Activated B cell treated with CpG ODN at 0.5 μM for 24 hours (primary cell): Measurements from ENCODE around the gene EPB41L3. TPM values are rescaled to one million over a fixed set of nuclear protein-coding genes. Genes with fewer than 3 reads are reported as not detected.

Experiments
- ATAC-seq: fragments of 200-7000 bp; cut with Tn5 transposase; one replicate; pipeline ENCODE4 v1.10.0; 2021; ENCODE audit warnings: low read depth, mild to moderate bottlenecking, moderate library complexity
- CTCF ChIA-PET: fragments of 350-600 bp; sonication (Branson Sonifier 250); formaldehyde crosslinking; loops from one replicate; lab custom pipeline; 2021; ENCODE audit warnings: antibody characterized with exemption; lab: Charles Lee
- POLR2A ChIA-PET: fragments of 350-600 bp; sonication (Branson Sonifier 250); formaldehyde crosslinking; loops from one replicate; lab custom pipeline; 2021; ENCODE audit warnings: antibody characterized with exemption; lab: Charles Lee
- DNase-seq: peaks from one replicate; pipeline ENCODE4 v3.0.0; 2022
- H3K27ac Mint-ChIP-seq: one replicate; pipeline ENCODE4 v1.8.0; 2020; ENCODE audit warnings: mixed read lengths
- H3K27me3 Mint-ChIP-seq: one replicate; pipeline ENCODE4 v1.8.0; 2021; ENCODE audit warnings: mixed read lengths
- H3K36me3 Mint-ChIP-seq: one replicate; pipeline ENCODE4 v1.8.0; 2021; ENCODE audit warnings: low read depth, mixed read lengths
- H3K4me1 Mint-ChIP-seq: one replicate; pipeline ENCODE4 v1.8.0; 2021; ENCODE audit warnings: mixed read lengths
- H3K4me3 Mint-ChIP-seq: one replicate; pipeline ENCODE4 v1.8.0; 2020; ENCODE audit warnings: mild to moderate bottlenecking, mixed read lengths
- H3K9me3 Mint-ChIP-seq: one replicate; pipeline ENCODE4 v1.8.0; 2020; ENCODE audit warnings: mixed read lengths
- CTCF ChIP-seq: fragments of 200-600 bp; IDR thresholded peaks from one replicate; pipeline ENCODE4 v1.8.0; 2022; ENCODE audit warnings: antibody characterized with exemption, mild to moderate bottlenecking
- intact Hi-C: fragments of 100-400 bp; cut with micrococcal nuclease; formaldehyde crosslinking; loops from one replicate; pipeline ENCODE4 v1.15.1; 2024
- total RNA-seq: library from RNA; stranded (reverse); gene quantifications from 2 replicates; pipeline ENCODE4 v1.2.3, GENCODE V29; 2022

The EPB41L3 gene
- total RNA-seq, 1 donor from 2014 or later: 0.73 TPM

GRCh38 chr18:5449858-5450509 is 93.8 kb downstream of the EPB41L3 start:
- H3K4me1 Mint-ChIP-seq: peaks cover 6% of the 10 kb centered on the region
- no peak overlapping the region for H3K27ac Mint-ChIP-seq
- H3K4me3 Mint-ChIP-seq: no peak overlapping the region
- peaks cover 2% of the 10 kb centered on the region for H3K27me3 Mint-ChIP-seq
- intact Hi-C loops: no loop called here
- ATAC-seq (no peak), DNase-seq (no peak)
- H3K9me3 Mint-ChIP-seq: no peaks in the 10 kb centered on the region
- TF ChIP-seq CTCF: no peak
- ChIA-PET CTCF (no interaction called here), POLR2A (no interaction called here)
- H3K36me3 Mint-ChIP-seq: no peaks in the 10 kb centered on the region

GRCh38 chr18:5447442-5447841 is 96.4 kb downstream of the EPB41L3 start:
- DNase-seq: no peak
- peaks cover 13% of the 10 kb centered on the region for H3K4me1 Mint-ChIP-seq
- TF ChIP-seq CTCF: no peak
- H3K27me3 Mint-ChIP-seq: peaks cover 2% of the 10 kb centered on the region
- POLR2A ChIA-PET: no interaction called here
- no peak overlapping the region for H3K27ac Mint-ChIP-seq
- no peak overlapping the region for H3K4me3 Mint-ChIP-seq
- CTCF ChIA-PET: no interaction called here
- no peaks in the 10 kb centered on the region for H3K9me3 Mint-ChIP-seq
- H3K36me3 Mint-ChIP-seq: no peaks in the 10 kb centered on the region
- ATAC-seq: no peak
- intact Hi-C loops: no loop called here

- Mint-ChIP-seq H3K27ac (no peak overlapping the region), H3K4me1 (peaks cover 17% of the 10 kb centered on the region), H3K36me3 (no peaks in the 10 kb centered on the region), H3K4me3 (no peak overlapping the region), H3K27me3 (peaks cover 2% of the 10 kb centered on the region), H3K9me3 (no peaks in the 10 kb centered on the region)
- DNase-seq (no peak), ATAC-seq (no peak)
- TF ChIP-seq CTCF: no peak
- CTCF ChIA-PET: no interaction called here
- intact Hi-C loops: no loop called here
- POLR2A ChIA-PET: no interaction called here
Observed at GRCh38 chr18:5444847-5445246, 99.0 kb downstream of the EPB41L3 start.

GRCh38 chr18:5444269-5444668 is 99.5 kb downstream of the EPB41L3 start:
- Mint-ChIP-seq H3K4me1 (peaks cover 17% of the 10 kb centered on the region), H3K9me3 (no peaks in the 10 kb centered on the region), H3K27me3 (peaks cover 2% of the 10 kb centered on the region), H3K36me3 (no peaks in the 10 kb centered on the region), H3K27ac (no peak overlapping the region), H3K4me3 (no peak overlapping the region)
- DNase-seq: no peak
- ChIA-PET CTCF (no interaction called here), POLR2A (no interaction called here)
- intact Hi-C loops: no loop called here
- no peak for ATAC-seq
- TF ChIP-seq CTCF: no peak

GRCh38 chr18:5439986-5440696 is 103.7 kb downstream of the EPB41L3 start:
- intact Hi-C loops: loop anchor here (2.0 kb wide), 1 partner anchor 201 kb away; no protein-coding TSS in a partner anchor
- no peak overlapping the region for H3K4me3 Mint-ChIP-seq
- no peaks in the 10 kb centered on the region for H3K36me3 Mint-ChIP-seq
- no peaks in the 10 kb centered on the region for H3K9me3 Mint-ChIP-seq
- H3K27me3 Mint-ChIP-seq: no peaks in the 10 kb centered on the region
- DNase-seq (no peak), ATAC-seq (peak; percentile 42)
- CTCF ChIA-PET: no interaction called here
- H3K4me1 Mint-ChIP-seq: peaks cover 12% of the 10 kb centered on the region
- POLR2A ChIA-PET: no interaction called here
- no peak overlapping the region for H3K27ac Mint-ChIP-seq
- no peak for TF ChIP-seq CTCF
